ENCODE data around the gene PHACTR4. TPM values are rescaled to one million over a fixed set of nuclear protein-coding genes. Genes with fewer than 3 reads are reported as not detected.
A peak's percentile ranks its signal among the peaks of the same experiment; 100 is the strongest.

Gene PHACTR4
- total and polyA plus RNA-seq, 9 of the 15 experiments (the other 6 are each of a cell fraction or from before 2014, with no cell fraction given), result 6.4 to 43.6 (median 14.2) TPM

DNA sequence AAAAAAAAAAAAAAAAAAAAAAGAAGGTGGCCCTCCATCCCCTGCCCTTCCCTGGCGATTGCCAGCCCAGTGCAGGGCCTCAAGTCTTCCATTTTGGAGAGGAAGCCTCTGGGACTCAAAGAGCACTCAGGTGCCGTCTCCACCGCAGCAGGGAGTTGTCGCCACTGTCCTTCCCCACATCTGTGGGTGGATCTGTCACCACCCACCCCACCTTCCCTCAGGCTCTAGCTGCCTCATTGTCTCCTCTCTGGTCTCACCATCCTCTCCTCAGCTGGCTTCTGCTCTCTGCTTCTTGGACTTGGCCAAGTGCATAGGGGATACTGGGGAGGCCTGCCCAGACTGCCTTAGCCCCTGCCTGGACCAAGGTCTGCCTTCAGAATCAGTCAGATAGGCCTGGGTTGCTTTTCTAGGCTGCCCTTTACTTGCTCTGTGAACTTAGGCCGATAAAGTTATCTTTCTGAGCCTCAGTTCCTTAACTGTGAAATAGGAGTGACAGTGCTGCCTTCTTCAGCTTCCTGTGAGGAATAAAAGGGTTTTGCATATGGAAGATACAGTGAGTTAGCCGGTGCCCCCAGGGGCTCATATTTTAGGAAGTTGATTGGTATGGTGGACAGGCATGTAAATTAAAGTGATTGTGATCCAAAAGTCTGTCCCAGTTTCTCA is 152.1 kb downstream of the PHACTR4 start (continued):
- TF ChIP-seq, protein P1, sequence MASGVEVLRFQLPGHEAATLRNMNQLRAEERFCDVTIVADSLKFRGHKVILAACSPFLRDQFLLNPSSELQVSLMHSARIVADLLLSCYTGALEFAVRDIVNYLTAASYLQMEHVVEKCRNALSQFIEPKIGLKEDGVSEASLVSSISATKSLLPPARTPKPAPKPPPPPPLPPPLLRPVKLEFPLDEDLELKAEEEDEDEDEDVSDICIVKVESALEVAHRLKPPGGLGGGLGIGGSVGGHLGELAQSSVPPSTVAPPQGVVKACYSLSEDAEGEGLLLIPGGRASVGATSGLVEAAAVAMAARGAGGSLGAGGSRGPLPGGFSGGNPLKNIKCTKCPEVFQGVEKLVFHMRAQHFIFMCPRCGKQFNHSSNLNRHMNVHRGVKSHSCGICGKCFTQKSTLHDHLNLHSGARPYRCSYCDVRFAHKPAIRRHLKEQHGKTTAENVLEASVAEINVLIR (CRISPR knock-in tag; IDR thresholded peaks at IDR 0.05), result no peak
- TF ChIP-seq JUND (IDR thresholded peaks at IDR 0.05; ENCODE audit: borderline replicate concordance, low read depth, low read length) (no peak), JUND (tag; IDR thresholded peaks at IDR 0.05; ENCODE audit: borderline replicate concordance, low read depth, low read length) (no peak), SMARCA4 (IDR thresholded peaks at IDR 0.05) (0 out of 2 replicates have a peak, but pooled peaks have one; percentile 11), TOE1 (IDR thresholded peaks at IDR 0.05; ENCODE audit: borderline replicate concordance) (no peak), TOE1 (CRISPR knock-in tag; IDR thresholded peaks at IDR 0.05; ENCODE audit: borderline replicate concordance, low read depth) (no peak), ZNF184 (CRISPR knock-in tag; IDR thresholded peaks at IDR 0.05) (no peak), MAFK (IDR thresholded peaks at IDR 0.05; ENCODE audit: low read length) (no peak), ZNF384 (IDR thresholded peaks at IDR 0.05; ENCODE audit: low read depth, low read length) (peak; percentile 37; the same call in 1 of the 2 replicates), NCOA1 (IDR thresholded peaks at IDR 0.05; ENCODE audit: low read depth) (no peak), CREB3L1 (IDR thresholded peaks at IDR 0.05; ENCODE audit: borderline replicate concordance, low read depth) (no peak), POLR3A (IDR thresholded peaks at IDR 0.05; ENCODE audit: borderline replicate concordance, extremely low read depth, insufficient read depth, insufficient read length) (no peak), ZBTB8A (IDR thresholded peaks at IDR 0.05; ENCODE audit: partially characterized antibody) (no peak)
- TF ChIP-seq, protein P2, sequence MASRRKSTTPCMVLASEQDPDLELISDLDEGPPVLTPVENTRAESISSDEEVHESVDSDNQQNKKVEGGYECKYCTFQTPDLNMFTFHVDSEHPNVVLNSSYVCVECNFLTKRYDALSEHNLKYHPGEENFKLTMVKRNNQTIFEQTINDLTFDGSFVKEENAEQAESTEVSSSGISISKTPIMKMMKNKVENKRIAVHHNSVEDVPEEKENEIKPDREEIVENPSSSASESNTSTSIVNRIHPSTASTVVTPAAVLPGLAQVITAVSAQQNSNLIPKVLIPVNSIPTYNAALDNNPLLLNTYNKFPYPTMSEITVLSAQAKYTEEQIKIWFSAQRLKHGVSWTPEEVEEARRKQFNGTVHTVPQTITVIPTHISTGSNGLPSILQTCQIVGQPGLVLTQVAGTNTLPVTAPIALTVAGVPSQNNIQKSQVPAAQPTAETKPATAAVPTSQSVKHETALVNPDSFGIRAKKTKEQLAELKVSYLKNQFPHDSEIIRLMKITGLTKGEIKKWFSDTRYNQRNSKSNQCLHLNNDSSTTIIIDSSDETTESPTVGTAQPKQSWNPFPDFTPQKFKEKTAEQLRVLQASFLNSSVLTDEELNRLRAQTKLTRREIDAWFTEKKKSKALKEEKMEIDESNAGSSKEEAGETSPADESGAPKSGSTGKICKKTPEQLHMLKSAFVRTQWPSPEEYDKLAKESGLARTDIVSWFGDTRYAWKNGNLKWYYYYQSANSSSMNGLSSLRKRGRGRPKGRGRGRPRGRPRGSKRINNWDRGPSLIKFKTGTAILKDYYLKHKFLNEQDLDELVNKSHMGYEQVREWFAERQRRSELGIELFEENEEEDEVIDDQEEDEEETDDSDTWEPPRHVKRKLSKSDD (conservative IDR thresholded peaks at IDR 0.05; ENCODE audit: low read length), result no peak
- TF ChIP-seq, protein P3, sequence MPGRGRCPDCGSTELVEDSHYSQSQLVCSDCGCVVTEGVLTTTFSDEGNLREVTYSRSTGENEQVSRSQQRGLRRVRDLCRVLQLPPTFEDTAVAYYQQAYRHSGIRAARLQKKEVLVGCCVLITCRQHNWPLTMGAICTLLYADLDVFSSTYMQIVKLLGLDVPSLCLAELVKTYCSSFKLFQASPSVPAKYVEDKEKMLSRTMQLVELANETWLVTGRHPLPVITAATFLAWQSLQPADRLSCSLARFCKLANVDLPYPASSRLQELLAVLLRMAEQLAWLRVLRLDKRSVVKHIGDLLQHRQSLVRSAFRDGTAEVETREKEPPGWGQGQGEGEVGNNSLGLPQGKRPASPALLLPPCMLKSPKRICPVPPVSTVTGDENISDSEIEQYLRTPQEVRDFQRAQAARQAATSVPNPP (IDR thresholded peaks at IDR 0.05; ENCODE audit: borderline replicate concordance, insufficient read depth, insufficient read length), result no peak

All from K562 (cell line).